GM12878 (cell line): ENCODE results near the gene RGS1. TPM values are rescaled to one million over a fixed set of nuclear protein-coding genes. Genes with fewer than 3 reads are reported as not detected.

Experiments
- ATAC-seq: fragments of 200-7000 bp; cut with Tn5 transposase; 3 replicates; pipeline ENCODE4 v1.9.1; 2020; ENCODE audit warnings: mild to moderate bottlenecking, moderate library complexity
- BruUV-seq: library from RNA; stranded (reverse); fragments of 400-500 nt; replicated peaks from 2 replicates; lab custom pipeline; 2021; lab: Mats Ljungman, UMichigan
- CTCF ChIA-PET: fragments of 300-600 bp; sonication (Branson Sonifier 250); formaldehyde crosslinking; extraction: SDS; loops from one replicate; lab custom pipeline; 2021; ENCODE audit warnings: inconsistent platforms; lab: Yijun Ruan, JAX
- POLR2A ChIA-PET: fragments of 350-600 bp; formaldehyde crosslinking; extraction: SDS; loops from one replicate; lab custom pipeline; 2021; ENCODE audit warnings: inconsistent platforms; lab: Charles Lee
- RAD21 ChIA-PET: fragments of 300-600 bp; sonication (Branson Sonifier 250); formaldehyde crosslinking; loops from one replicate; lab custom pipeline; 2023; ENCODE audit warnings: antibody characterized with exemption; ENCODE audit not compliant: unreplicated experiment; lab: Charles Lee
- SMC1A ChIA-PET: fragments of 300-600 bp; sonication (Branson Sonifier 250); formaldehyde crosslinking; loops from one replicate; lab custom pipeline; 2023; ENCODE audit not compliant: unreplicated experiment, uncharacterized antibody; lab: Charles Lee
- DNase-seq: peaks from one replicate; pipeline ENCODE4 v3.0.0-alpha.2; 2011; ENCODE audit warnings: low read depth, low spot score
- FAIRE-seq: peaks from 3 replicates; lab custom pipeline; 2011; peaks lifted over from hg19 to GRCh38; lab: Jason Lieb, UNC
- H2AFZ ChIP-seq: 2 replicates; pipeline ENCODE4 v1.6.0; 2011; ENCODE audit warnings: low read depth, low read length, control low read depth; ENCODE audit not compliant: control insufficient read depth
- H3K27ac ChIP-seq: 2 replicates; pipeline ENCODE4 v1.5.1; 2011; ENCODE audit warnings: control low read depth; ENCODE audit not compliant: control insufficient read depth, insufficient read depth
- H3K27me3 ChIP-seq, 2 experiments: replicated peaks in 1 of 2; 2 replicates each; pipeline versions ENCODE4 v1.6.0 to v1.6.1; 2011; ENCODE audit warnings: low read length in 1 of 2; ENCODE audit not compliant: control insufficient read depth in 2 of 2, insufficient read depth in 2 of 2
- H3K36me3 ChIP-seq, 2 experiments: 2 replicates each; pipeline ENCODE4 v1.5.1; 2011; ENCODE audit warnings: low read length in 1 of 2; ENCODE audit not compliant: control insufficient read depth in 2 of 2, insufficient read depth in 2 of 2
- H3K4me1 ChIP-seq: 2 replicates; pipeline ENCODE4 v1.6.1; 2011; ENCODE audit warnings: mild to moderate bottlenecking, low read length, moderate library complexity, mixed read lengths; ENCODE audit not compliant: control insufficient read depth, insufficient read depth
- H3K4me2 ChIP-seq: 2 replicates; pipeline ENCODE4 v1.6.0; 2011; ENCODE audit warnings: control low read depth; ENCODE audit not compliant: control insufficient read depth, insufficient read depth
- H3K4me3 ChIP-seq: fragments of 200-600 bp; sonication (generic); 2 replicates; pipeline ENCODE4 v1.5.1; 2016
- H3K79me2 ChIP-seq: 2 replicates; pipeline ENCODE4 v1.6.0; 2011; ENCODE audit warnings: low read length; ENCODE audit not compliant: control insufficient read depth, insufficient read depth
- H3K9ac ChIP-seq: 2 replicates; pipeline ENCODE4 v1.8.0; 2011; ENCODE audit warnings: low read length, control low read depth, mixed read lengths; ENCODE audit not compliant: control insufficient read depth, insufficient read depth
- H3K9me3 ChIP-seq: replicated peaks from 3 replicates; pipeline ENCODE4 v1.5.1; 2011; ENCODE audit warnings: mild to moderate bottlenecking, low read length; ENCODE audit not compliant: control insufficient read depth, insufficient read depth
- H4K20me1 ChIP-seq: 2 replicates; pipeline ENCODE4 v1.6.0; 2011; ENCODE audit not compliant: control insufficient read depth, insufficient read depth
- BRCA1 ChIP-seq: IDR thresholded peaks from 2 replicates; pipeline ENCODE4 v1.6.1; 2011; ENCODE audit warnings: low read depth, low read length, improper control_type of control experiment
- IKZF1 ChIP-seq: fragments of 450-650 bp; conservative IDR thresholded peaks from 2 replicates; pipeline ENCODE4 v1.6.1; 2017; ENCODE audit warnings: antibody characterized with exemption, mild to moderate bottlenecking
- NR2C2 ChIP-seq: IDR thresholded peaks from 2 replicates; pipeline ENCODE4 v1.6.1; 2011; ENCODE audit warnings: borderline replicate concordance, low read depth; ENCODE audit not compliant: control insufficient read depth, insufficient read length
- PAX5 ChIP-seq: IDR thresholded peaks from 2 replicates; pipeline ENCODE4 v1.6.1; 2011; ENCODE audit warnings: low read depth, low read length, borderline replicate concordance
- WGBS: methylation state at CpG from one replicate; pipeline ENCODE4 v1.1.6; 2016; ENCODE audit warnings: low lambda C conversion rate; ENCODE audit not compliant: insufficient replicate concordance, insufficient coverage; ENCODE audit errors: missing lambda C conversion rate; 5-methylcytosine and 5-hydroxymethylcytosine counted together
- in situ Hi-C: fragments of 300-500 bp; cut with MboI; formaldehyde crosslinking; loops from 9 replicates; pipeline ENCODE4 v1.14.3; 2018; ENCODE audit warnings: mixed read lengths
- intact Hi-C: fragments of 100-400 bp; cut with micrococcal nuclease; formaldehyde crosslinking; loops from one replicate; pipeline ENCODE4 v1.14.2; 2022; ENCODE audit not compliant: unreplicated experiment
- polyA plus RNA-seq, 11 experiments: library from polyadenylated mRNA; depleted of rRNA in 4 of 11; unstranded in 6 of 11; stranded (reverse) in 5 of 11; fragments of >200 nt; fragmentation: Nextera tagmentation in 4 of 11; fragmentation: Illumina TruSeq in 1 of 11; extraction: Ambion mirVana in 4 of 11; extraction: Trizol in 1 of 11; gene quantifications; 1 replicate in 1 of 11; 2 replicates in 10 of 11; pipeline versions ENCODE4 v1.2.1 to v1.2.3, GENCODE V29; 2011 to 2016; ENCODE audit warnings: inconsistent platforms in 2 of 11, missing spikeins in 2 of 11, low read depth in 1 of 11
- total RNA-seq, 4 experiments: library from RNA; depleted of rRNA in 3 of 4; stranded (reverse); fragments of >200 nt in 3 of 4; fragmentation: Illumina TruSeq in 1 of 4; extraction: Trizol in 1 of 4; gene quantifications; 2 replicates each; pipeline versions ENCODE4 v1.2.1 to v1.2.3, GENCODE V29; 2013 to 2021
- TF ChIP-seq, protein P1 (sequence below): fragments of 150-350 bp; IDR thresholded peaks from 2 replicates; pipeline ENCODE4 v1.6.1; 2016; ENCODE audit warnings: low read depth, low read length

Gene RGS1
- total and polyA plus RNA-seq, 10 of the 15 experiments (the other 5 are each of a cell fraction or from before 2014, with no cell fraction given): 20.7 to 882 (median 45.9) TPM

DNA sequence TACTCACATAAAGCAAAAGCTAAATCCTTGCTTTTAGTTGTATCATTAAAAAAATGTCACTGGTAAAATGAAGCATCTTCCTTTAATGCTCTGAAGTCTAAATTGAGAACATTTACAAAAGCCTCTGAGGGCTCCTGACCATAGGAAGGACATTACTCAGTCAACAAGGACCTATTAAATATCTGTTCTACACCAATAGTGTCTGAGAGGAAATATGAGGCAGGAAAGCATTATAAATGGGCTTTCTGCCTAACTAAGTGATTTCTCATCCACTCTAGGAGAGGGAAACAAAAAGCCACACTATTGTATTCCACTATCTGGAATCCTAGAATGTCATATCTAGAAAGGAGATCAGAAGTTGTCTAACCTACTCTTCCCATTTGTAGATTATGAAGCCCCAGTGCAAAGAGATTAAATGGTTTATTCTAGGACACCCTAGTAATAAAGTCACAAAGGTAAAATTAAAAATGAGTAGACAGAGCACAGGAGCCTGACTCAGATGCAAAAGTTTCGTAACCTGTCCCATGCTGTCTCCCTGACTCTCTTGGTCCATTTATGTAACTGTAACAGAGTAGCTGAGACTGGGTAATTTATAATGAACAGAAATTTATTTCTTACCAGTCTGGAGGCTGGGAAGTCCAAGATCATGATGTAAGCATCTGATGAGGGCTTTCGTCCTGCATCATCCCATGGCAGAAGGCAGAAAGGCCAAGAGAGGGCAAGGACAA is 17.6 kb downstream of the RGS1 start:
- ChIA-PET RAD21 (interaction anchor here (1.3 to 1.7 kb wide), 3 partner anchors 10 to 86 kb away, joined by 4 to 8 read pairs (median 4); no protein-coding TSS in a partner anchor), CTCF (interaction anchor here (0.6 to 2.6 kb wide), 7 partner anchors 10 to 676 kb away, joined by 3 to 10 read pairs (median 6); no protein-coding TSS in a partner anchor), SMC1A (interaction anchor here (0.9 to 6.2 kb wide), 6 partner anchors 9 to 84 kb away, joined by 3 to 30 read pairs (median 6); no protein-coding TSS in a partner anchor), POLR2A (interaction anchor here (0.6 to 0.9 kb wide), 3 partner anchors 9 to 11 kb away, joined by 3 read pairs; no protein-coding TSS in a partner anchor)
- Histone ChIP-seq H3K79me2 (no peaks in the 10 kb centered on the region), H3K4me3 (no peak overlapping the region), H3K27me3 (no peaks in the 10 kb centered on the region), H3K27ac (no peak overlapping the region), H3K9ac (no peak overlapping the region), H3K9me3 (no peaks in the 10 kb centered on the region), H4K20me1 (no peaks in the 10 kb centered on the region), H2AFZ (no peak overlapping the region), H3K36me3 (no peaks in the 10 kb centered on the region), H3K4me1 (no peaks in the 10 kb centered on the region), H3K4me2 (no peak overlapping the region)
- WGBS: 80% methylated on average over 2 of the region's 2 CpGs
- no peak for FAIRE-seq
- intact Hi-C loops (no loop called here), in situ Hi-C loops (no loop called here)
- no peak for ATAC-seq
- no peak for DNase-seq
- no TSS peak for BruUV-seq
- no peak for TF ChIP-seq NR2C2
- no peak for TF ChIP-seq PAX5
- TF ChIP-seq BRCA1: no peak
- TF ChIP-seq, protein P1, sequence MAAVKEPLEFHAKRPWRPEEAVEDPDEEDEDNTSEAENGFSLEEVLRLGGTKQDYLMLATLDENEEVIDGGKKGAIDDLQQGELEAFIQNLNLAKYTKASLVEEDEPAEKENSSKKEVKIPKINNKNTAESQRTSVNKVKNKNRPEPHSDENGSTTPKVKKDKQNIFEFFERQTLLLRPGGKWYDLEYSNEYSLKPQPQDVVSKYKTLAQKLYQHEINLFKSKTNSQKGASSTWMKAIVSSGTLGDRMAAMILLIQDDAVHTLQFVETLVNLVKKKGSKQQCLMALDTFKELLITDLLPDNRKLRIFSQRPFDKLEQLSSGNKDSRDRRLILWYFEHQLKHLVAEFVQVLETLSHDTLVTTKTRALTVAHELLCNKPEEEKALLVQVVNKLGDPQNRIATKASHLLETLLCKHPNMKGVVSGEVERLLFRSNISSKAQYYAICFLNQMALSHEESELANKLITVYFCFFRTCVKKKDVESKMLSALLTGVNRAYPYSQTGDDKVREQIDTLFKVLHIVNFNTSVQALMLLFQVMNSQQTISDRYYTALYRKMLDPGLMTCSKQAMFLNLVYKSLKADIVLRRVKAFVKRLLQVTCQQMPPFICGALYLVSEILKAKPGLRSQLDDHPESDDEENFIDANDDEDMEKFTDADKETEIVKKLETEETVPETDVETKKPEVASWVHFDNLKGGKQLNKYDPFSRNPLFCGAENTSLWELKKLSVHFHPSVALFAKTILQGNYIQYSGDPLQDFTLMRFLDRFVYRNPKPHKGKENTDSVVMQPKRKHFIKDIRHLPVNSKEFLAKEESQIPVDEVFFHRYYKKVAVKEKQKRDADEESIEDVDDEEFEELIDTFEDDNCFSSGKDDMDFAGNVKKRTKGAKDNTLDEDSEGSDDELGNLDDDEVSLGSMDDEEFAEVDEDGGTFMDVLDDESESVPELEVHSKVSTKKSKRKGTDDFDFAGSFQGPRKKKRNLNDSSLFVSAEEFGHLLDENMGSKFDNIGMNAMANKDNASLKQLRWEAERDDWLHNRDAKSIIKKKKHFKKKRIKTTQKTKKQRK: no peak
- 0 out of 2 replicates have a peak, but pooled peaks have one; percentile 3 for TF ChIP-seq IKZF1
